Forelimb muscle (tissue), 1 donor: ENCODE data around the gene NOX5. TPM values are rescaled to one million over a fixed set of nuclear protein-coding genes. Genes with fewer than 3 reads are reported as not detected.

Experiments used
- DNase-seq: peaks from one replicate; pipeline ENCODE4 v3.0.0-alpha.2; 2013; ENCODE audit warnings: low read depth
- polyA plus RNA-seq: library from polyadenylated mRNA; unstranded; fragments of 120-200 nt; gene quantifications from one replicate; pipeline ENCODE4 v1.2.1, GENCODE V29; 2013; ENCODE audit not compliant: insufficient read length

Gene NOX5
- polyA plus RNA-seq, 1 donor, result 0.24 TPM

DNA sequence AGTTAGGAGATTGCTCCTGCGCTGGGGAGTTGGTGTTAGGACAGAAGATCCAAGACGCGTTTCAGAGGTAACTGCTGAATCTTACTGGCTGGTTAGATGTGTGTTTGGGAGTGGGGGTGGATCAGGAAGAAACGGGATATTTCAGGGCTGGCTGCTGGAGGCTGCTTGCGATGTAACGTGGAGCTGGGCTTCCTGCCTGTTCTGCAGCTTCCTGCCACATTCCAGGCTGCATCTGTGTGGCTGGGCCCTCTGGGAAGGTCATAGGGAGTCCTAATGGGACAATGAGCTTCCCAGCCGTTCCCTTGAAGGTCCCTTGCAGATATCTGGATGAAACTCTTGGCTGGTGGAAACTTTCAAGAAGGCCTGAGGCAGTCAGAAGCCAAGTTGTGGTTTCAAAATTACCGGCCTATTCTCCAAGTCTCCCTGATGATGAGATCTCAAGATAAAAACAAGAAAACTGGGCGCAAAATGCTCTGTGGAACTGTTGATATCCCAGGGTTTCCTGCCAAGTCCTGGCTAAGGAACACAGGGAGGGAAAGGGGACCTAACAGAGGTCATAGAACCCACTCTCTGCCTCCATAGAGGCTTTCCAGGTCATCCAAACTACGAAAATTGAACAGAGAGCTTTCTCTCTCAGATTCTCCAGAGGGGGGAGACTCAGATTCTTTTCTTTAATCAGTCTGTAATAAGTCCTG, 67.0 kb downstream of the NOX5 start:
- DNase-seq, result peak; percentile 89

DNA sequence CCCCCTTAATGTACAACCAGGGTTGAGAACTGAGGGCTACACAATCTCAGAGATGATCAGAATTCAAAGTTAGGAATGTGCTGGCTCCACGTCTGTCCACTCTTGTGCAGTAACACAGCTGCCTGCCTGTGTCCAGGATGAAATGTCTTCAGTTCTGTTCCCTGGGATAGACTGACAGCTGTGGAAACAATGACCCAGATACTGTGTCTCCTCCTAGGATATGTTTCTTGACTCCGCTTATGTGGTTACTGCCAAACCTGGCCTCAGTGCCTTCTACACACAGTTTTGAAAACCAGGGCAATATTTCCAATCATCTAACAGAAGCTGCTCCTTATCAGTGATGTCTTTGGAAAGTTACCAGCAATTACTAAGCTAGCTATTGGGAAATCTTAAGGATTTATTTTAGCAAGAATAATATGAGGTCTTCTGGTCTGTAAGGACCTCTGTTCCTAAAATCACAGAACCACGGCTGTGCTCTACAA, 67.6 kb downstream of the NOX5 start:
- DNase-seq, result peak; percentile 65

DNA sequence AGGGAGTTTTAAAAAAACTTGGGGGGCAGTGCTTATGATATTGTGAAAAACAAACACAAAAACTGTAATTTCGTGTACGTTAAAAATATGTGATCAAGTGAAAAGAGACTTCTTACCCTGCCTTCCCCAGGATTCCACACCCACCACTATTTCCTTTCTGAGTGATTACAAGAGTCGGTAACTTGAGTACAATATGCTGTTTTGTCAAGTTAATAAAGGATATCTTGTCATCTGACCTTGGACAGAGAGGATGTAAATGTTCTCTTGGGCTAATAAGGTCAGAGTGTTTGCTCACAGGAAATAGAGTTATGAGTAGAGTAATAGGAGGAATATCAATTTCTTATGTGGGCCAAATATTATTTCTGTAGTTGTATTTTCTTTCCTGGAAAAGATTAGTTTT, 68.1 kb downstream of the NOX5 start:
- peak; percentile 45 for DNase-seq

- no peak for DNase-seq
Observed at GRCh38 chr15:69084404-69085030, 70.0 kb downstream of the NOX5 start.

DNA sequence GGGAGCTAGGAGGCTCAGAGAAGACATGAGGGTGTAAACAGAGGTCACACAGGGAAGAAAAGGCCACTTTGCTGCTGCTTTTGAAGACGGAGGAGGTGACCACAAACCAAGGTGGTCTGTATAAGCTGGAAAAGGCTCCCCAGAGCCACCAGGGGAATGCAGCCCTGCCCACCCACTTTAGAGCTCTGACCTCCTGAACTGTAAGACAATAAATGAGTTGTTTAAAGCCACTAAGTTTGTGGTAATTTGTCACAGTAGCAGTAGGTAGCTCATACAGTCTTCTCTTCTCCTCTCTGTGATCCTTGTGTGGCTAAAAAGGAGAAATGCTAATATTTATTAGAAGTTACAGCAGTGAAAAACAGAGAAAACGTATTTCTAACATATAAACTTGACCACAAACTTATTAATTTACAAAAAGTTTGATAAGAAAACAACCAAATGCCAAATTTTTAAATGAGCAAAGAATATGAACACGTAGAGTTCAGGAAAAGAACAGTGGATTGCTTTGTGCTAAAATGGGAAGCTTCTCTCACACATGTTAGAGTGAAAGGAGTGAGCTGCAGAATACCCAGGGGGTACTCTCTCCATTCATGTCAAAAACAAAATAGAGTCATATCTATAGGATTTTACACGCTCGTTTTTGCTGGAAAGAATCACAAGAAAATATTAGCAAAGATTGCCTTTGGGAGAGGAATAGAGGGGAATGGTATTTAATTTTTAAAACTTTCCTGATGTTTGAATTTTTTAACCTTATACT, 71.0 kb downstream of the NOX5 start:
- no peak for DNase-seq

DNA sequence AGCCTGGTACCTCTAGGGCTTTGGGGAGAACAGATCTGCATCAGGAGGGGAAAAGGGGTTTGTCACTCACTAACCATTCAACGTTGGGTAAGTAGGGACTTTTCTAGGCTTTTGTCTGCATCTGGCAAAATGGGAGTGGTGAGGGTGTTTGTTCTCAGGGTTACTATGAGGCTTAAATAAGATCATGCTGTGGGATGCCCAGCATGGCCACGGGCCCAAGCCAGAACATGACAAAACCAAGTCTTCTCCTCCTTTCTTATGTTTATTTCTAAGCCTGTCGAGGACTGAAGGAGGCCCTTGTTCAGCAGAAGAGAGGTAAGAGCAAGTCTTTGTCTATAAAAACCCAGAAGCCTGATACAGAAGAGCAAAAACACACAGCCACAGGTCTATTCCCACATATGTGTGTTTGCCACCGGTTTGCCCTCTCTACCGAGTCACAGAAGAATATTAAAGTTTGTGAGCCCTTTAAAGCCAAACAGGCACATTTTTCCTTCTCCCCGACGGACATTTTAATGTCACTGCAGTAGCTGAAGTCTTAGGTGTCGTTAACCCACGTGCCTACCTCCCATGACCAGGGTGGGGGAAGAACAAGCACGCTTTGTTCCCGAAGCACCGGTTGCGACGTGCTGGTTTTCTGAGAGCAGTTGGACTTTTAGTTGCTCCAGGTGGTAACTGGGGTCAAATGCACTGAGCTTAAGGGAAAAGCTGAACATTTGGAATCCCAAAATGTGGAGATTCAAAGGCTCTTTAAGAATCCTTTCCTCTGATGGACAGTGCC, 72.1 kb downstream of the NOX5 start:
- DNase-seq, result no peak

- no peak for DNase-seq
Observed at GRCh38 chr15:69087366-69087976, 73.0 kb downstream of the NOX5 start.

DNA sequence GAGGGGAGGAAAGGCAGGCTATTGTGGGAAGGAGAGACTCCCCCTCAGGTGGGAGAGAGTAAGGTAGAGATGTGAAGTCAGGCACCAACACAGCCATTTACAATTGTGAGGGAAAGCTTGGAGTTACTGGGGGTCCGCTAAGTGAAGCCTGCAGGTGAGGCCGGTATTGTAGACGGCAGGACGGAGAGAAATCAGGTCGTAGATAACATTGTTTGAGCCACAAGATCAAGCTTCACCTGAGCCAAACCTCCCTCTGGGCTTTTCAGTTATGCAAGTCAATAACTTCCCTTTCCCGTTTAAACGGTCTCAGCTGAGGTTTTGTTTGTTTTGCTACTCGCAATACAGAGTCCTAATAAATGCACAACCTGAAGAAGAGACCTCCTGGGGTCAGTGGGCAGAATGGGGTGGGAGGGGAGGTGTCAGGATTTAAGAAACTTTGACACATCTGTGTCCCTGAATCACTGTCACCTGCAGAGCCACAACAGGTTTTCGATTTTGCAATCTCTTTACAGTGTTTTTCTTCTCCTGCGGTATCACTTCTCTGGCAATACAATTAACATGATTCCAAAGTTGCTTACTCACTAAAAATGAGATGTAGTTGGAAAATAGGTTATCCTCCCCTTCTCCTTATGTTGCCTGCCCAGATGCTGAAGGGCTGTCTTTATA, 73.9 kb downstream of the NOX5 start:
- DNase-seq, result no peak

DNA sequence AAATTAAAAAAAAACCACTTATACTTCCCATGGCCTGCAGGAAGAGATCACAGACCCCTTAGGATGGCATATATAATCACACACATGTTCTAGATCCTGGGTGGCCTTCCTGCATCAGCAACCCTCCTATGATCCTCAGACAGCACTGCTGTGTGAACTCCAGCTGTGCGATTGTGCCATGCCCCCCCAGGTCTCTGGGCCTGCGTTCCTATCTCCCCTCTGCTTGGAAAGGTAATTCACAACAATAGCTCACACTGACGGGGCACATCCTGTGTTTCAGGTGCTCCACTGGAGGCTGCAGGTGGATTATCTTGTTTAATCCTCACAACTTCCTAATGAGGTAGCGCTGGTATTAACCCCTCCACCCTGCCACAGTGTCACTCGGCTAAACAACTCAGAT, 74.8 kb downstream of the NOX5 start:
- no peak for DNase-seq

DNA sequence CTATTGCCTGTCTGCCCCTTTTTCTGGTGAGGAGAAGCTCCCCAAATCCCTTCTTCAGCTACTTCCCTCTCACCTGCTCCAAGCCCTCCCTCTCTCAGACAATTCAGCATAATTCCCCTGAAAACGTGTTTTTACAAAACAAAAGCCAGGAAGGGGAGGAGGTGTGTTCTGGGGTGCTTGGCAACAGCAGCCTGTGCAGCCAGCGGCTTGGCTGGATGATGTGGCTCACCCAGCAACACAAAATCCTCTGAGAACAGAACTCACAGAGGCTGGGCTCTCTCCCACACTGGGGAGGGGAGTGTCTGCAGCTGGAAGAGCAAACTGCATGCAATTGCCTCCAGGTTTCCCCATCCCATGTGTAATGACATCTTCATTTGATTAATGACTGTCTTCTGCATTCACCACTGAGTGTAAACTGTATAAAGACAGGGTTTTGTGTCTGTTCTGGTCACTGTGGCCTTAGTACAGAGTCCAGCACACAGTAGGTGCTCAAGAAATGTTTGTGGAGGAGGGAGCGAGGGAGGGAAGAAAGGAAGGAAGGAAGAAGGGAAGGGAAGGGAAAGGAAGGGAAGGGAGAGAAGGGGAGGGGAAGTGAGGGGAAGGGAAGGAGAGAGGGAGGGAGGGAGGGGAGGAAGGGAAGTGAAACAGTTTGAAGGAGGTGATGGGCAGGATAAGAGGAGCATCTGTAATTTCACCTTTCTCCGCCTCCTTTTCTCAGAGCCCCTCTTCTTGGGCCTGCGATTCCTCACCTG, 75.9 kb downstream of the NOX5 start:
- peak; percentile 56 for DNase-seq

GRCh38 chr15:69091654-69092053, 77.2 kb downstream of the NOX5 start:
- no peak for DNase-seq

DNA sequence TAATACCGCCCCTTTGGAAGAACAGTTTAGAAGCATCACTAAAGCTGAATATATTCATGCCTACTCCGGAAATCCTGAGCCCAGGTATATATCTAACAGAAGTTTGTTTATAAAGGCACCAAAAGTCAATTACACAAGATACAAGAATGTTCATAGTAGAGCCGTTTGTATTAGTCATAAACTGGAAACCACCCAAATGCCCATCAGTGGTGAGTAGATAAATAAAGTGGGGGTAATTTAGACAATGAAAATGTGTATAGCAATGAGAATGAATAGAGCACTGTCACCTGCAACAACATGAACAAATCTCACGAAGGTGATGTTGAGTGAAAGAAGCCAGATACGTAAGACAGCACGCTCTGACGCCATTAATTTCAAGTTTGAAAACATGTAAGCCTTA, 77.7 kb downstream of the NOX5 start:
- DNase-seq, result no peak

- DNase-seq, result peak; percentile 40
Observed at GRCh38 chr15:69093127-69093526, 78.6 kb downstream of the NOX5 start.

DNA sequence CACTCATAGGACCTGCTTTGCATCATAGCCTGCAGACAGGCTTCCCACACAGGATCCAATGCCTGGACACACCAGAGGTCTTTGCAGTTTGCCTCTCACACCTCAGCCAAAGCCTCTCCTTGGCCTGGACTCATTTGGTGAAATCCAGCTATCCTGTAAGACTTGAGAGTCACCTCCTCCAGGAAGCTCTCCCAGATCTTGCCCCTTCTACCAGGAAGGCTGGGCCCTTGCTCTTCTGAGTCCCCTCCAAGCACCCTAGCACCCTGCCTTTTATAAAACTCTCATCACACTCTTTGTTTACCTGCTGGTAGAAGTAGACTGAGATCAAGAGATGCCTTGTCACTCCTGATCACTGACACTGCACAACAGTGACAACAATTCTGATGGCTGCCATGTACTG, 79.1 kb downstream of the NOX5 start:
- DNase-seq, result no peak

- no peak for DNase-seq
Observed at GRCh38 chr15:69094124-69094921, 79.8 kb downstream of the NOX5 start.

- DNase-seq, result no peak
Observed at GRCh38 chr15:69095274-69095673, 80.8 kb downstream of the NOX5 start.

DNA sequence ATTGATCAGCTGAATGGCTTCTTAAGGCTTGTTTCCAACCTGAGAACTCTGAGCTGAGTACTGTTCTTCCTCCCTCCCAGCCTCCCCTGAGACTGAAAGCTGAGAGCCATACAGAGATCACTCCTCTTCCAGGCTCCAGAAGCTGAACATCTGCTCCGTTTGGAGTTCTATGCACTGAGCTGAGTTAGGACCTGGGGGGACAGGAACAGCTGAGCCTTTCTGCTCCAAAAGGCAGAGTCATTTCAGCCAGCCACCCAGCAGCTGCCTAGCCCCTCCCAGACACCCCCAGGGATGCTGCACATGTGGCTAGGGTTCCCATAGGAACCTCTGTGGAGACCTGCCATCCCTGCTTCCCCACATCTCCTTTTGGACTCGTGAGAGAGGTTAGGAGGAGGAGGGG, 81.7 kb downstream of the NOX5 start:
- DNase-seq, result peak; percentile 84

- DNase-seq, result no peak
Observed at GRCh38 chr15:69096626-69097025, 82.1 kb downstream of the NOX5 start.

DNA sequence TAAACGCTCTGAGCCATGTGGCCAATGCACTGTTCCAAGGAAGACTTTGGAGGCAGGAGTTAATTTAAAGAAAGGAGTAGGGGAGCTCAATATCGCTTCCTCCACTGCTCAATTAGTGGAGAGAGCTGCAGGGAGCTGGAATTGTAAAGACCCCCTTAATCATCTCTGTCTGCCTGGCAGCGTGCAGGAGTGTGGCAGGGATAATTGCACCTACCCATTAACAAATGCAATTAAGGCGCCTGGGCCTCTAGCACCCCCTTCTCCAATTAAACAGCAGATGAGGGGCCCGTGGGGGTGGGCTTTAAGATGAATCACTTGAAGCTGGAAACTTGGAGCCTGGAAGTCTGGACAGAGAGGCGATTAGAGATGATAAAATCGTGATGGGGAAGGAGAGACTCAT, 84.3 kb downstream of the NOX5 start:
- DNase-seq, result no peak
